Keratinocyte (primary cell): ENCODE results near the gene ZBTB20. TPM values are rescaled to one million over a fixed set of nuclear protein-coding genes. Genes with fewer than 3 reads are reported as not detected.

Source experiments
- DNase-seq: peaks from one replicate; pipeline ENCODE4 v3.0.0-alpha.2; 2011; ENCODE audit warnings: low read depth, missing footprints, low spot score
- FAIRE-seq: peaks from 2 replicates; lab custom pipeline; 2011; peaks lifted over from hg19 to GRCh38; lab: Jason Lieb, UNC
- H2AFZ ChIP-seq: 2 replicates; pipeline ENCODE4 v1.6.0; 2012; ENCODE audit warnings: low read length, control low read depth, inconsistent platforms; ENCODE audit not compliant: control insufficient read depth
- H3K27ac ChIP-seq: 2 replicates; pipeline ENCODE4 v1.5.1; 2011; ENCODE audit warnings: low read length; ENCODE audit not compliant: control insufficient read depth, insufficient read depth
- H3K27me3 ChIP-seq: 3 replicates; pipeline ENCODE4 v1.6.0; 2011; ENCODE audit warnings: low read length; ENCODE audit not compliant: control insufficient read depth, insufficient read depth; ENCODE audit errors: extremely low read depth
- H3K36me3 ChIP-seq, 2 experiments: 2 replicates in 1 of 2; 3 replicates in 1 of 2; pipeline ENCODE4 v1.5.1; 2011; ENCODE audit warnings: low read length in 2 of 2, mild to moderate bottlenecking in 1 of 2; ENCODE audit not compliant: control insufficient read depth in 2 of 2, insufficient read depth in 2 of 2; ENCODE audit errors: extremely low read depth in 1 of 2
- H3K4me1 ChIP-seq: 3 replicates; pipeline ENCODE4 v1.5.1; 2011; ENCODE audit warnings: low read length; ENCODE audit not compliant: control insufficient read depth, insufficient read depth; ENCODE audit errors: extremely low read depth
- H3K4me2 ChIP-seq: 3 replicates; pipeline ENCODE4 v1.6.0; 2011; ENCODE audit warnings: low read depth, low read length; ENCODE audit not compliant: control insufficient read depth, insufficient read depth; ENCODE audit errors: extremely low read depth
- H3K4me3 ChIP-seq, 3 experiments: fragments of 200-600 bp in 1 of 3; sonication (generic) in 1 of 3; 2 replicates in 2 of 3; 3 replicates in 1 of 3; pipeline ENCODE4 v1.5.1; 2011 to 2016; ENCODE audit warnings: low read length in 3 of 3, mild to moderate bottlenecking in 3 of 3, control low read depth in 2 of 3, inconsistent platforms in 1 of 3, low read depth in 1 of 3, mixed read lengths in 1 of 3, mixed run types in 1 of 3, moderate library complexity in 1 of 3; ENCODE audit not compliant: control insufficient read depth in 2 of 3, insufficient read depth in 2 of 3; ENCODE audit errors: extremely low read depth in 1 of 3
- H3K79me2 ChIP-seq: 2 replicates; pipeline ENCODE4 v1.6.0; 2012; ENCODE audit warnings: low read length; ENCODE audit not compliant: control insufficient read depth, insufficient read depth
- H3K9ac ChIP-seq: 3 replicates; pipeline ENCODE4 v1.6.0; 2011; ENCODE audit warnings: low read length; ENCODE audit not compliant: control insufficient read depth, insufficient read depth; ENCODE audit errors: extremely low read depth
- H3K9me1 ChIP-seq: 3 replicates; pipeline ENCODE4 v1.6.0; 2011; ENCODE audit warnings: low read length; ENCODE audit not compliant: control insufficient read depth, insufficient read depth; ENCODE audit errors: extremely low read depth
- H3K9me3 ChIP-seq: 2 replicates; pipeline ENCODE4 v1.5.1; 2012; ENCODE audit warnings: low read depth, low read length; ENCODE audit not compliant: control insufficient read depth
- H4K20me1 ChIP-seq: 3 replicates; pipeline ENCODE4 v1.6.0; 2011; ENCODE audit warnings: low read length; ENCODE audit not compliant: control insufficient read depth, insufficient read depth; ENCODE audit errors: extremely low read depth
- CTCF ChIP-seq, 3 experiments: IDR thresholded peaks in 1 of 3; conservative IDR thresholded peaks in 1 of 3; optimal IDR thresholded peaks in 1 of 3; 2 replicates in 2 of 3; 3 replicates in 1 of 3; pipeline versions ENCODE3 to v1.5.1; 2011; ENCODE audit warnings: low read length in 3 of 3, mild to moderate bottlenecking in 3 of 3, moderate library complexity in 2 of 3, control low read depth in 1 of 3, inconsistent platforms in 1 of 3; ENCODE audit not compliant: insufficient read depth in 2 of 3; ENCODE audit errors: extremely low read depth in 1 of 3
- EZH2 ChIP-seq: IDR thresholded peaks from one replicate; pipeline ENCODE4 v1.6.1; 2012; ENCODE audit warnings: inconsistent platforms, mild to moderate bottlenecking, low read length, moderate library complexity
- dilution Hi-C: fragments of 300-500 bp; cut with MboI; formaldehyde crosslinking; loops from one replicate; pipeline ENCODE4 v1.7.0; 2020; ENCODE audit warnings: low sequenced_read_pairs; ENCODE audit not compliant: extremely low pct_ligation_motif_present
- polyA plus RNA-seq, 5 experiments: library from polyadenylated mRNA; depleted of rRNA in 3 of 5; stranded (reverse) in 3 of 5; stranded (forward) in 1 of 5; unstranded in 1 of 5; fragments of >200 nt; gene quantifications; 1 replicate in 1 of 5; 2 replicates in 3 of 5; 3 replicates in 1 of 5; pipeline versions ENCODE4 v1.2.1 to v1.2.3, GENCODE V29; 2011 to 2012; ENCODE audit warnings: missing spikeins in 2 of 5, low read depth in 1 of 5, low replicate concordance in 1 of 5

Gene ZBTB20
- polyA plus RNA-seq, 1 donor (not counting 4 experiments of a cell fraction or from before 2014, with no cell fraction given): 0.52 TPM

- DNase-seq: no peak
- Histone ChIP-seq H3K4me1 (no peaks in the 10 kb centered on the region), H3K9ac (no peak overlapping the region), H4K20me1 (no peaks in the 10 kb centered on the region), H3K79me2 (no peaks in the 10 kb centered on the region), H3K4me2 (no peak overlapping the region), H3K27me3 (no peaks in the 10 kb centered on the region), H3K4me3 (no peak overlapping the region), H3K36me3 (no peaks in the 10 kb centered on the region), H3K9me1 (no peaks in the 10 kb centered on the region), H2AFZ (no peak overlapping the region), H3K9me3 (no peaks in the 10 kb centered on the region), H3K27ac (no peak overlapping the region)
- TF ChIP-seq CTCF (optimal IDR thresholded peaks at IDR 0.05 in 1 of 3, IDR thresholded peaks at IDR 0.05 in 1 of 3, conservative IDR thresholded peaks at IDR 0.05 in 1 of 3; ENCODE audit: extremely low read depth in 1 of 3, insufficient read depth in 2 of 3, low read length in 3 of 3): no peak
- TF ChIP-seq EZH2: no peak
- no peak for FAIRE-seq
- dilution Hi-C loops: no loop called here
Observed at GRCh38 chr3:114967168-114967567, 179.9 kb downstream of the ZBTB20 start.

GRCh38 chr3:114962189-114962588 lies 184.9 kb downstream of the ZBTB20 start:
- no peaks in the 10 kb centered on the region for H3K27me3 ChIP-seq
- FAIRE-seq: no peak
- no peak for DNase-seq
- H3K79me2 ChIP-seq: no peaks in the 10 kb centered on the region
- H3K4me2 ChIP-seq: no peak overlapping the region
- H3K4me3 ChIP-seq: no peak overlapping the region
- H3K9me1 ChIP-seq: no peaks in the 10 kb centered on the region
- no peak overlapping the region for H3K27ac ChIP-seq
- no peak overlapping the region for H3K9ac ChIP-seq
- TF ChIP-seq EZH2 (no peak), CTCF (optimal IDR thresholded peaks at IDR 0.05 in 1 of 3, IDR thresholded peaks at IDR 0.05 in 1 of 3, conservative IDR thresholded peaks at IDR 0.05 in 1 of 3; ENCODE audit: extremely low read depth in 1 of 3, insufficient read depth in 2 of 3, low read length in 3 of 3) (no peak)
- no peaks in the 10 kb centered on the region for H3K9me3 ChIP-seq
- no peaks in the 10 kb centered on the region for H3K36me3 ChIP-seq
- dilution Hi-C loops: no loop called here
- H2AFZ ChIP-seq: no peak overlapping the region
- no peaks in the 10 kb centered on the region for H3K4me1 ChIP-seq
- no peaks in the 10 kb centered on the region for H4K20me1 ChIP-seq
